Measurements from ENCODE around the gene MTHFD2.
"Not testable (repeated sequence)": the region's sequence is repeated elsewhere in the genome, so short reads cannot be mapped to it uniquely, and the experiment has no call there.

The MTHFD2 gene

GRCh38 chr2:74198461-74199274 lies at the start of gene MTHFD2:
Gene MTHFD2, plus strand, starts transcription at chr2:74198615. Its CDS starts 27 bp downstream, at chr2:74198642.
- peak; percentile 93 for DNase-seq

DNA sequence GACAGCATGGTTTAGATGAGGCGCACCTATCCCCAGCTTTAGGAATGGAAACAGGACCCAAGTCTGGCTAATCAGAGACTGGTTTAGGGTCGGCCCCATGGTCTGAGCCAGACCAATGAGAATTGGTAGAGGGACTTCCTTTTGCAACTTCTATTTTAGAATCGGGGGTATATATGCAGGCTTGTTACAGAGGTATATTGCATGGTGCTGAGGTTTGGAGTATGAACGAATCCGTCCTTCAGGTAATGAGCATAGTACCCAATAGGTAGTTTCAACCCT lies 49.2 kb upstream of the MTHFD2 start:
- DNase-seq, result no peak

DNA sequence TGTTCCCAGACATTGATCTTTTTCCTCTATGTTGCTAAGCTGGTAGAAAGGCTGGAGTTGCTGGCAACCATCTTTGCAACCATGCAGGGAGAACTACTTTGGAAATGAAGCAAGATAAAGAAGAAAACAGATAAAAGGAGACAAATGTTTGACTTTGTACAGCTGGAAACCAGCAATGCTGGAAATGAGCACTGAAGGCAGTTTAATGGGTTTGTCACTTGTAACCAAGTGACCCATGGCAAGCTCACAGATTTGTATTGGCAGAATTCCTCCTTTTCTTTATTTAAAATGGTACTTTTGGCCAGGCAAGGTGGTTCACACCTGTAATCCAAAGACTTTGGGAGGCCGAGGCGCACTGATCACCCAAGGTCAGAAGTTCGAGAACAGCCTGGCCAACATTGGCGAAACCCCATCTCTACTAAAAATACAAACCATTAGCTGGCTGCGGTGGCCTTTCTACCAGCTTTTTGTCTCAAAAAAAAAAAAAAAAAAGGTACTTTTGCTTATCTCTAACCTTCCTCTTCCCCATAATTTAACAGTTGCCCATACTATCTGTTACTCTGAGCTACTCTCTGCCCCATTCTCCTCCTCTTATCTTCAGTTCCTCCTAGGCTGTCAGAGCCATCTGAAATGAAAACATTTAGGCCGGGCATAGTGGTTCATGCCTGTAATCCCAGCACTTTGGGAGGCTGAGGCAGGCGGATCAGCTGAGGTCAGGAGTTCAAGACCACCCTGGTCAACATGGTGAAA lies 48.7 kb upstream of the MTHFD2 start:
- no peak for DNase-seq

DNA sequence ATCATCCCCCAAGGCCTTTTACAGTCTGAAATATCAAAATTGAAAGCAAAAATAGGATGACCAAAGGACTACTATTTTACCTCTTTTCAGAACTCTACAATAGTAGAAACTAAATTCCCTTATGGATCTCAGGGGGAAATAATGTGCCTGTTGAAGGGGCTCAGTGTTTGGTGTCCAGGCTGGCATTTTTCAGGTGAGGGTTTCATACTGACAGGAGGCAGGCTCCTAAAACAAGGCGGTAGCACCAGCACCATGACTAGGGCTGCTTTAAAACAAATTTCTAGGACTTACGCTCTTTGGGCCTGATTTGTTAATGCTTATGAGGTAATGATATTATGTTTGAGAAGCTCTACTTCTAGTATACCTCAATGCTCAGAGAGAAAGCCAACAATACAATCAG lies 45.5 kb upstream of the MTHFD2 start:
- DNase-seq, result no peak

GRCh38 chr2:74155830-74156229 lies 42.6 kb upstream of the MTHFD2 start:
- no peak for DNase-seq

- no peak for DNase-seq
Observed at GRCh38 chr2:74162951-74163350, 35.5 kb upstream of the MTHFD2 start.

DNA sequence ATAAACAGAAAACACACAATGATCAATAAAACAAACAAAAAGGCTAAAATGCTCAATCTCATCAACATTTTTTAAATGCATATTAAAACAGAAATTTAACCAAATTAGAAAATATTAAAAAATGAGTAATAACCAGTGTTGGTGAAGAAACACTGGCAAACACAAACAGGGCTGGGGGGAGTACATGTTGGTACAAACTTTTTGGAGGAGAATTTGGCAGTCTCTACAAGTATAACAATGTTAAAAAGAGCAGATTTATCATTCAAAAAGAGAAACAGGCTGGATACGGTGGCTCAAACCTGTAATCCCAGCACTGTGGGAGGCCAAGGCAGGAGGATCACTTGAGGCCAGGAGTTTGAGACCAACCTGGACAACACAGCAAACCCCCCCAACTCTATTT lies 33.7 kb upstream of the MTHFD2 start:
- no peak for DNase-seq

- DNase-seq, result no peak
Observed at GRCh38 chr2:74168739-74169138, 29.7 kb upstream of the MTHFD2 start.

GRCh38 chr2:74174909-74175308 lies 23.5 kb upstream of the MTHFD2 start:
- no peak for DNase-seq

DNA sequence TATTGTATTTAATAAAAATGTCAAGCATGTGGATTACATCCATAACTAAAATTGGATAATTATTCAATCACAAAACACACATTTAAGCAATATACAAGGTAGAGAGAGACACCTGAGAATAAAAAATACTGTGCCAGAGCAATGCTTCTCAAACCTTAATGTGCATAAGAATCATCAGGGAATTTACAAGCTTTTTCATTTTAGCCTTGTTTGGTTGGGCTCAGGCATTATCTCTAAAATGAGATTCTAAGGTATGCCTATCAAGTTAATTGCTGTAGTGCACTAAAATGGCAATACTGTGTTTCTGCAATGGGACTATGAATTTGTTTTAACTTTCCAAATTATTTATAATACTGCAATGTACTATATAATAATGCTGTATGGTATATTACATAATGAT lies 20.7 kb upstream of the MTHFD2 start:
- no peak for DNase-seq

DNA sequence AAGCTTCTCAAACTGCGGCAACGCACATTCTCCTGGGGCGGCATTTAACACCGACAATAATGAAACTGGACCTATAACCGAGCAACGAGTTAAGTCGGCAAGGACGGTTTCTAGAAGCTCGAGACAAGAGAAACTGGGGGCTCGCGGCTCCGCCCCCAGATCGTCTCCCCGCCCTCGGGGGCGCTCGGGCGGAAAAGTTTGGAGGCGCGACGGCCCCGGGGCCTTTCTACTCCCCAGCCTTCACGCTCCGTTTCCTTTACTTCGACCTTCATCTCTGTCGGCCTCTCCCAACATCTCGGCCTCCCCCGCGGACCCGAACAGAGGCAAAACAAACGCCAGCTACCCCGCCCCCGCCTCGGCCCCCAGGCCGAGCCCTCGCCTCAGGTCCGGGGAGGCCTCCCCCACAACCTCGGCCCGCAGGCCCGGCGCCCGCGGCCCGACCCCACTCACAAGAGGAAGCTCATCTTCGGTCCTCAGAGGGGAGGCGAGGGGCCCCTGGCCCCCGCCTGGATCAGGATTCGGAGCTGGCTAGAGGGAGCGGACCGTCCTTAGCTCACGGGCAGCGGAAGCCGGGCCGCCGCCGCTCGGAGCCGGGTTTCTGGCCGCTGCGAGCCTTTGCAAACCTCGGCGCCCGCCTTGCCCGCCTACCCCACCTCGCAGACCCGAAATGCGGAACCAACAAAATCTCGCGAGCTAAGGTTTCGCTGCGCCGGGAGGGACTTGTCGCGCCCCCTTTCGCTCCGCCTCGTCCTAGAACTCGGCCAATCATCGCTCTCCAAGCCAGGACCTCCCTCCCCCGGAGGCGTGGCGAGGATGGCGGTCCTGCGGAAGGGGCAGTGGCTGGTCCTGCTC lies 20.0 kb upstream of the MTHFD2 start, which contains the start of gene MOB1A:
TSS of gene MOB1A (minus strand) at position 669 of the 852 bp plus-strand sequence. CDS start at position 464, 205 bp downstream.
- DNase-seq, result peak; percentile 98

DNA sequence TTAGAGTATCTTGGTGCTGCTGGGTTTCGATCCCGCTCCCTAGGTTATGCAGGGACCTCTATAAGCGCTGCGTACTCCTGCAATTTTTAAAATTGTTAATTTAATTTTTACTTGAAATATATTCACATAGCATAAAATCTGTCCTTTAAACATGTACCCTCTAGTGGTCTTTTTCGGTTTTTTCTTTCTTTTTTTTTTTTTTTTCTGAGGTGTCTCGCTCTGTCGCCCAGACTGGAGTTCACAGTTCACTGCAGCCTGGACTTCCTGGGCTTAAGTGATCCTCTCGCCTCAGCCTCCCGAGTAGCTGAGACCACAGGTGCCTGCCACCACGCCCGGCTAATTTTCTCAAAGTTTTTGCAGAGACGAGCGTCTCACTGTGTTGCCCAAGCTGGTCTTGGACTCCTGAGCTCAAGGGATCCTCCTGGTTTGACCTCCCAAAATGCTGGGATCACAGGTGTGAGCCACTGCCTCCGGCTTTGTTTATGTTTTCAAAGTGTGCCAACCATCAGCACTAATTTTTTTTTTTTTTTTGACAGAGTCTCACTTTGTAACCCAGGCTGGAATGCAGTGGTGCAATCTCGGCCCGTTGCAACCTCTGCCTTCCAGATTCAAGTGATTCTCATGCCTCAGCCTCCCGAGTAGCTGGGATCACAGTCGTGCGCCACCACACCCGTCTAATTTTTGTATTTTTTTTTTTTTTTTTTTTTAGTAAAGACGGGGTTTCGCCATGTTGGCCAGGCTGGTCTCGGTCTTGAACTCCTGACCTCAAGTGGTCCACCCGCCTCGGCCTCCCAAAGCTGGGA lies 19.2 kb upstream of the MTHFD2 start:
- DNase-seq, result no peak

DNA sequence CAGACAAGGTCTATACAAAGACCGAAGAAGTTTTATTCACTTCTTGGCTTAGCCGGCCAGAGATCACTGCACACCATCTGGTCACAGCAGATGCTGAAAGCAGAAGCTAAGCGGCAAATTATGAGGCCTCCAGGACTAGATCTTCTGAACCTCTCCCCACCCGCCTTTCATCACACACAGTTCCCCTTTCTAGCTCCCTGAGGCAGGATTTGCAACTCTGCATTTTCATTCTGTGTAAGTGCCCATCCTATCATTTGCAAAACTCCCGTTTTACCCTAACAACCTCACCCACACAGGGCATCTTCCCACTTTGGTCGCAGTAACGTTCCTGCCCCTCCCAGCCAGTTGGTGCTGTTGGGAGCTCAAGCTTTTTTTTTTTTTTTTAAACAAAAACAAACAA lies 16.7 kb upstream of the MTHFD2 start:
- DNase-seq, result no peak

DNA sequence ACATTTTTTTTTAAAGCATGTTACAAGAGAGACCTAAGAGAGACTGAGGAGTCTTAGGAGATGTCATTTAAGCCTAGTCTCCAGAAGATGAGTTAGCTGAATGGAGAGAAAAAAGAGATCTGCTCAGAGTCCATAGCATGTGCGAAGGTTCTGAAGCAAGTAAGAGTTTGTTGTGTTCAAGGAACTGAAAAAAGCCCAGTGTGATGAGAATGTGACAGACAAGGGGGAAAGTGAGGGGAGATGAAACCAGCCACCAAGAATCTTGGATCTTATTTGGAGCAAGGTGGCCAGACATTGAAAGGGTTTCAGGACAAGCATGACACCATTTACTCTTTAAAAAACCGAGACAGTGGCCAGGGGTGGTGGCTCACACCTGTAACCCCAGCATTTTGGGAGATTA lies 14.5 kb upstream of the MTHFD2 start:
- DNase-seq, result no peak

DNA sequence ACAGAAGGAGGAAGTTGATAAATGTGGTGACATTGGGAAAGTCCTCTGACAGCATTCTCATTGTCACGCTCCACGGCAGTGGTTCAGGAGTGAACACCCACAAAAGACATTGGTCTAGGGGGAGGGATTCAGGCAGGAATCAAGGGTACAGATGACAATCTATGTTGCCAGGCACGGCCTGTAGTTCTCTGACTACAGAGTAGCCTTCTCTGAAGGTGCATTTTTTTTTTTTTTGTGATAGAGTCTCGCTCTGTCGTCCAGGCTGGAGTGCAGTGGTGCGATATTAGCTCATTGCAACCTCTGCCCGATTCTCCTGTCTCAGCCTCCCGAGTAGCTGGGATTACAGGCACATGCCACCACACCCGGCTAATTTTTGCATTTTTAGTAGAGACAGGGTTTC lies 12.4 kb upstream of the MTHFD2 start:
- no peak for DNase-seq

DNA sequence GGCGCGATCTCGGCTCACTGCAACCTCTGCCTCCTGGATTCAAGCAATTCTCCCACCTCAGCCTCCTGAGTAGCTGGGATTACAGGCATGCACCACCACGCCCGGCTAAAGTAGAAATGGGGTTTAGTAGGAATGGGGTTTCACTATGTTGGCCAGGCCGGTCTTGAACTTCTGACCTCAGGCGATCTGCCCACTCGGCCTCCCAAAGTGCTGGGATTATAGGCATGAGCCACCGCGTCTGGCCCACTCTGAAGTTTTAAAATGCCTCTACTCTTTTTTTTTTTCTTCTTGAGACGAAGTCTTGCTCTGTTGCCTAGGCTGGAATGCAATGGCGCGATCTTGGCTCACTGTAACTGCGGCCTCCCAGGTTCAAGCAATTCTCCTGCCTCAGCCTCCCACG lies 11.7 kb upstream of the MTHFD2 start:
- DNase-seq, result not testable (repeated sequence)

DNA sequence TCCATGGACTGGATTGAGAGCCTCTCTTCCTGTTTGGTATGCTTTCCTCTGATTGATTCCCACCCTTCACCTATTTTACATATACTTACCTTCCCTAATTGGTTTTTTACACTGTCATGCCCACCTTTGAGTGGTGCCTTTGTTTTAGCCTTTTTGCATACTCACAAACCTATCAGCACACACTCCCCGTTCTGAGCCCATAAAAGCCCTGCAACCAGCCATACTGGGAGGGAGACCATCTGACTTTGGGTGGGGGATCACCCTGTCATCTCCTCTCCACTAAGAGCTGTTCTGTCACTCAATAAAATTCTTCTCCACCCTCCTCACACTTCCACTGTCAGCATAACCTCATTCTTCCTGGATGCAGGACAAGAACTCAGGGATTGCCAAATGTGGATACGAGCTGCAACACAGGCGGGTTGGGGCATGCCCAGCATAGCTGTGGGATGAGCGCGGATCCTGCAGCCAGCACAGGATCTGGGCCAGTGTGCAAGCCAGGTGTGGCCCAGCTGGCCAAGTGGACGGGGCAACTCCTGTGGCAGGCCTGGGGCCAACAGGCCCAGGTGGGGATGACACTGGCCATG lies 10.3 kb upstream of the MTHFD2 start:
- no peak for DNase-seq

DNA sequence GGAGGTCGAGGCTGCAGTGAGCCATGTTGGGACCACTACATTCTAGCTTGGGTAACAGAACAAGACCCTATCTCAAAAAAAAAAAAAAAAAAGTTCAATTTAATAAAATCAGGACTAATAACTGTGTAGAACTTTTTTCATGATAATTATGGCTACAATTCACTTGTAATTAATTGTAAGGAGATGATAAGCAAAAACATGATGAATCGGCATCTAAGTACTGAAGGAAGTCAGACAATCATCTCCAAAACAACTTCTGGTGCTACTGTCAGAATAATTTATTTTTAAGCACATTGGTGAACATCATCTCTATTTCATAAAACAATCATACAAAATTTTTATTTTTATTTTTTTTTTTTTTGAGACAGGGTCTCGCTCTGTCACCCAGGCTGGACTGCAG lies 9.7 kb upstream of the MTHFD2 start:
- DNase-seq, result no peak

DNA sequence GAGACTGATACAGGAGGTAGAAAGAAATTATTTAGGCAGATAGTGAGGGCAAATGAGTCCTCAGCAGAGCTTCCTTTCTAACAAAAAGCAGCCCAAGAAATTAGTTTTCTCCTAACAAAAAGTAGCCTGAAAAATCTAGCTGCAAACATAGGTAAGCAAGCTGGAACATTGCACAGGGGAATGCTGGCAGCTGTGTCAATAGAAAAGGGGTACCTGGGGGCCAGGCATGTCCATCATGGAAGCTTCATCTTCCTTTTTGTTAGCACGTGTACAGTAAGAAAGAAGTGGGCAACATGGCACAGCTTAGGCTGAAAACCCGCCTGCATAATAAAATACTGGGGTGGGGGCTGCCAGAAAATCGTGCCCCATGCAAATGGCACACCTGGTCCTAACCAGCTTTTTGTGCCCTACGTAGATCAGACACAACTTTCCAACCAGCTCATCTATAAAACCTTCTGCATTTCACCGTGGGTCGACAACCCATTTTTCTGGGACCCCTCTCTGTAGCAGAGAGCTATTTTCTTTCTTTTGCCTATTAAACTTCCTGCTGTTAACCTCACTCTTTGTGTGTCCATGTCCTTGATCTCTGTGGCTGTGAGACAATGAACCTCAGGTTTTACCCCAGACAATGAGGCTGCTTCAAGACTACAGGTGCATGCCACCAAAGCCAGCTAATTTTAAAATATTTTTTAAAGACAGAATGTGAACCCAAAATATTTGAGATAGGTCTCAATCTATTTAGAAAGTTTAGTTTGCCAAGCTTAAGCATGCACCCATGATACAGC lies 6.6 kb upstream of the MTHFD2 start:
- no peak for DNase-seq

DNA sequence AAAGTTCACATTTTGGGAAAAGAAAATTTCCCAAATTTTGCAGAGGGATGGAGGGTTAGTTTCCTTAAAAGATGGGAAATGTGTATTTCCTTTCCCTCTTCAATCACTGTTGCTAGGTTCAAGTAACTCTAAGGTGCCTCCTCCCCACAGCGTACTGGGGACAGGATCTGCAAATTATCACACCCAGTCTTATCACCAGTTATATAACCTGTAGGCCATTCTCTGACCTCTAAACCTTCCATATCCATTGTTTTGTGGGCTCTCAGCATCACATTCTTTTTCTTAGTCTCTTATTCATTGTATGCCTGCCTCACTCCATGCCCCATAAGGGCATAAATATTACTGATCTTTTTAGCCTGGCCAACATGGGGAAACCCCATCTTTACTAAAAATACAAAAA lies 3.6 kb upstream of the MTHFD2 start:
- DNase-seq, result no peak

DNA sequence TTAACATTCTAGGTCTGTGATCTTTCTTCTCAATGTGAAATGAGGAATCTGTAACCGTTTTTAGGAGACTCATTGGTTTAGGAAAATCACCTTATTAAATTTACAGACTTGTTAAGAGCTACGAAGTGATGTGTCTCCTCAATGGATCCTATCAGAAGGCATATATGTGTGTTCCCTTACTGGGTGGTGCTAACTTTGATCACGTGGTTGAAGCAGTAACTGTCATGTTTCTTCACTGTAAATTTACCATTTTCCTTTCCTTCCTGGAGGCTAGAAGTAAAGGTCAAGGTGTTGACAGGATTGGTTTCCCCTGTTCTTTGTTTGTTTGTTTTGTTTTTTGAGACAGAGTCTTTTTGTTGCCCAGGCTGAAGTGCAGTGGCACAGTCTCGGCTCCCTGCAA lies 1.4 kb upstream of the MTHFD2 start:
- DNase-seq, result no peak

Data from activated CD4-positive, CD25-positive, alpha-beta regulatory T cell treated with anti-CD3 and anti-CD28 coated beads, Interleukin-2, amount 50 U/mL, for 72 hours (primary cell).